Measurements from ENCODE around the gene ABCB8. TPM values are rescaled to one million over a fixed set of nuclear protein-coding genes. Genes with fewer than 3 reads are reported as not detected.

Gene ABCB8
- total and polyA plus RNA-seq, 2 donors: 17.1 to 19.4 TPM

DNA sequence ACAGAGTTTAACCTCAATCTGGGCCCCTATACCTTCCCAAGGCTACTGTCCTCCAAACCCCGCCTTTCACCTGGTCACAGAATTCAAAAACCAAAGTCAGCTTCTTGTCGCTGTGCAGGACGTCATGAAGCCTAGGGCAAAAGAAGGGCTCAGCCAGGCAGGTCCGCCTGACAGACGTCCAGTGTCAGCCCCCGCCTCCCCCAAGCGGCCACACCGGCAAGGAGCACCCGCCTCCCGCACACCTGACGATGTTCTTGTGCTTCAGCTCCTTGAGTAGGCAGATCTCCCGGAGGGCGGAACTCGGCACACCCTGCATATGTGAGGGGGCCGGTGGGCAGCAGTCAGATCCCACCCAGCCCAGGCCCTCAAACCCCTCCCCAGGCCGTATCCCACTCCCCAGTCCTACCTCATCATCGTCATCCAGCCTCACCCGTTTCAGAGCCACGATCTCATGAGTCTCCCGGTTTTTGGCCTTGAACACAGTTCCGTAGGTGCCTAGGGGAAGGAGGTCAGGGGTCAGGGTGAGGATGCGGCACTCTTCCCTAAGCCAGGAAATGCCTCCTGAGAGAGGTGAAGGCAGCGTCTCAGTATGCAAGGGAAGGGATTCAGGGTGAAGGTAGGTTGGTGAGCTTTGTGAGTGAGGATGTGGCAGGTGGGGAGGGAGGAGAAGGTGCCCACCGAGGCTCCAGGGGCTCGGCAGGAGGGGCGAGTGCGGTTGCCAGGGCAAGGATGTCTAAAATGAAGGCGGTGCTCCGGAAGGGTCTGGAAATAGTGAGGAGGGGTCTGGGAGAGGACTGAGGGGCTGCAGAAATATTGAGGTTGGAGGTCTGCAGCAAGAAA, 28.6 kb downstream of the ABCB8 start:
- H3K36me3 ChIP-seq (ENCODE audit: insufficient read depth): no peaks in the 10 kb centered on the region
- no peak overlapping the region for H3K27ac ChIP-seq (ENCODE audit: low read depth)
- 31% methylated on average over 29 of the region's 29 CpGs for WGBS
- no peak for DNase-seq (ENCODE audit: extremely low spot score)
- no peaks in the 10 kb centered on the region for H3K4me1 ChIP-seq (ENCODE audit: insufficient read depth)
- peak overlapping the region; percentile 57 for H3K4me3 ChIP-seq (ENCODE audit: low read depth, low read length)

DNA sequence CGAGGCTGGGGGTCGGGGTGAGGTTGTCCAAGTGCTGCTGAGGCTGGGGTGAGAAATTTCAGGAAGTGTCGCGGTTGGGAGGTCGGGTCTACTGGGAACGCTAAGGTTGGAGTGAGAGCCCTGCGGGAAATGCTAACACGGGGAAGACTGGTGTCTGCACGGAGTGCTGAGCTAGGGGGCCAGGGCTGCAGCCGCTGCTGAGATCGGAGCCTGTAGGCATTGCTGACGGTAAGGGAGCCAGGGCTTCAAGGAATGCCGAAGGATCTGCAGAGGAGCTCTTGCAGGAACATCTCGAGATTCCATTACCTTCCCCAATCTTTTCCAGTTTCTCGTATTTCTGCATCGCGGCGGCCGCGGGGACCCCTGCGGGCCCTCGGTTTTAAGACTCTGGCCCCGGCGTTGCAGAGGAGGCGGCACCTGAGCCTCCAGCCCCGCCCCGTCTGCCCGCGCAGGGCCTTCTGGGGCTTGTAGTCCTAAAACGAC, 29.3 kb downstream of the ABCB8 start, which contains the start of gene CDK5:
TSS of gene CDK5 (minus strand) at position 392 of the 483 bp plus-strand sequence. CDS start at position 343, 49 bp downstream.
- WGBS: under 1% methylated on average over 30 of the region's 30 CpGs
- no peak for DNase-seq (ENCODE audit: extremely low spot score)
- no peaks in the 10 kb centered on the region for H3K36me3 ChIP-seq (ENCODE audit: insufficient read depth)
- peak within 1 kb of the TSS; percentile 98 for H3K27ac ChIP-seq (ENCODE audit: low read depth)
- no peaks in the 10 kb centered on the region for H3K4me1 ChIP-seq (ENCODE audit: insufficient read depth)
- H3K4me3 ChIP-seq (ENCODE audit: low read depth, low read length): peak within 1 kb of the TSS; percentile 57

DNA sequence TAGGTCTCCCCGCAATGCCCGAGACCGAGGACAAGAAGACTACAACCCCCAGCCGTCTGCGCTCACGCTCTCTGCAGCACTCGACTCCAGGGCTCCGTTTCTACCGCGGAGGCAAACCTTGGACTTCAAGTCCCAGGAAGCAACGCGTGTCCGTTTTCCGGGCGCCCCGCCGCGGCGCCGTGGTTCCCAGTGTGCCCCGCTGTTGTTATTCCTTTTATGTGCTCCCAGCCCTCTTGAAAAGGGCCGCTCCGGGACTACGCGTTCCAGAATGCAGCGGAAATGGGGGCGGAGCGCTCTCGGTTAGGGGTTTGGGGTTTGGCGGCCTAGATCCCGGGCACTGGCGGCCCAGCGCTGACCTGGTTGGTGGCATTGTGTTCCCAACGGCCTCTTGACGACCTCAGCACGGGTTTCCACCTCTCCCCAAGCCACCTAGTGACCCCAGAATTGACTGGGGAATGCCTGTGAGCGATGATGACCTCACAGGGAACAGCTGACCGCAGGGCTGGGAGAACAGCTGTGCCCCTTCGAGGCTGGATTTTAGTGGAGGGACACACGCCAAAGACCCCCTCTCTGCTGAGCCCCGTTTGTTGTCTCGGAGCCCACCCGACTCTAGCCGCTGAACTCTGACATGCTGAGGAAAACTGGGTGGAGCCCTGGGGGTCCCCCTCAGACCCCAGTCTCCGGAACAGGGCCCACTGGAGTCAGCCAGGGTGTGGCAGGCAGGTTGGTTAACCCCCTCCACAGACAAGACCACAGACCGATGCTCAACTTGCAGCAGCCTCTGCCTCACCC, 29.9 kb downstream of the ABCB8 start:
- DNase-seq (ENCODE audit: extremely low spot score): peak; percentile 99
- Histone ChIP-seq H3K4me1 (ENCODE audit: insufficient read depth) (no peaks in the 10 kb centered on the region), H3K27ac (ENCODE audit: low read depth) (peak overlapping the region; percentile 98), H3K4me3 (ENCODE audit: low read depth, low read length) (peak overlapping the region; percentile 33), H3K36me3 (ENCODE audit: insufficient read depth) (no peaks in the 10 kb centered on the region)
- under 1% methylated on average over 46 of the region's 46 CpGs for WGBS

DNA sequence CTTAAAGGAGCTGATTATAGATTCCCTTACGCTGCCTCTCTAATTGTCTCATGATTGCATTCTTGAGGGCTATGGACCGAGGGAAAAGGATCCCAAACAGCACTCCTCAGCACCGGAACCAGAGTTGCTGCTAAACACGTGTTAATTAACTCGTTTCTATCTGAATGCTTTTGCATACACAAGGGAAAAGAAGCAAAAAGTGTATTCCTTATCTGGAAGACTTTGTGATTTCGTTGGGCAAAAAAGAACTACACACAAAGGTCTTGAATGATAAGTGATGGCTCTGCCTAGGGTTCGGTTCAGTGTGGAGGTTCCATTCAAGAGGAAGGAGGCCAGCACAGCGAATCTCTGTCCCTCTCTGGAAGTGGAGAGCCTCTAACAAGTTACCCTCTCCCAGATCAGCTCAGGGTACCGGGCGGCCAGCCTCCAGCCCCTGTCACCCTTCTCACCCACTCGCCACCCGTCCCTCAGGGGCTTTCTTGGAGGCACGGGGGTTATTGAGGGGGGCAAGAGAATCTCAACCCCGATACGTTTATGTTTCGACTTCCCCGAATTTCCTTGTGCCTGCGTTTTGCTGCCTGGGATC, 30.6 kb downstream of the ABCB8 start:
- DNase-seq (ENCODE audit: extremely low spot score): no peak
- Histone ChIP-seq H3K4me1 (ENCODE audit: insufficient read depth) (no peaks in the 10 kb centered on the region), H3K27ac (ENCODE audit: low read depth) (peak overlapping the region; percentile 98), H3K4me3 (ENCODE audit: low read depth, low read length) (peak overlapping the region; percentile 79), H3K36me3 (ENCODE audit: insufficient read depth) (no peaks in the 10 kb centered on the region)
- 7% methylated on average over 18 of the region's 18 CpGs for WGBS

DNA sequence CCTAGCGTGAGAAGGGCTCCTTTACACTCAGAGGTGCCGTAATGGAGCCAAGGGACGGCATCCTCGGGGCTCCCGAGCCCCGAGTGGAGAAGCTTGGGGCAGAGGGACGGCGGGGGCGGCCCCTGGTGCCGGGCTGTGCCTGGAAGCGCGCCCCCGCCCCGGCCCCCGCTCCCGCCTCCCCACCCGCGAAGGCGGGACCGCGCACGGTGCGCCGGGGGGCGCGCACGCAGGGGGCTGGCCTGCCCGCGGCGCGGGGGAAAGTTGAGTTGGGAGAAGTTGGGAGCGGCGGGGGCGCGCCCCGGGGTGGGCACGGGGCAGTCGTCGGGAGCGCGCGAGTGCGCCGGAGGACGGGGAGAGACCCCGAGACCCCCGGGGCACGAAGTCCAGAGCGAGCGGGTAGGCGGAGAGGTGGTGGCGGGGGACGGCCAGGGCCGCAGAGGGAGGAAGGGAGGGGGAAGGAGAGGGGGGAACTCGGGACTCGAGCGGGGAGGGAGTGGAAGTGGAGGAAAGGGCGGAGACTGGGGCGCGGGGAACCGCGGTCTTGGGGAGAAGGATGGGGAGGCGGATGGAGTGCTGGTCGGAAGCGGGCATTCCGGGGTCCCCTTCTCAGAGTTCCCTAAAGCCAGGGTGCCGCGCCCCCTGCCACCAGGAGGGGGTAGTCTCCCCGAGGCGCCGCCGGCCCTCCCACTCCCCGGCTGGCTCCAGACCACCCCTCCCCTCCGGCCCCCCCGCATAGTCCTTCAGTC, 31.3 kb downstream of the ABCB8 start, which contains the start of gene SLC4A2:
TSS of gene SLC4A2 (plus strand) at position 223 of the 746 bp plus-strand sequence. CDS start 2,399 bp downstream, outside the sequence.
- WGBS: under 1% methylated on average over 75 of the region's 75 CpGs
- H3K4me1 ChIP-seq (ENCODE audit: insufficient read depth): no peaks in the 10 kb centered on the region
- H3K36me3 ChIP-seq (ENCODE audit: insufficient read depth): peaks cover under 1% of the 10 kb centered on the region
- peak within 1 kb of the TSS; percentile 98 for H3K27ac ChIP-seq (ENCODE audit: low read depth)
- no peak for DNase-seq (ENCODE audit: extremely low spot score)
- H3K4me3 ChIP-seq (ENCODE audit: low read depth, low read length): peak within 1 kb of the TSS; percentile 79

DNA sequence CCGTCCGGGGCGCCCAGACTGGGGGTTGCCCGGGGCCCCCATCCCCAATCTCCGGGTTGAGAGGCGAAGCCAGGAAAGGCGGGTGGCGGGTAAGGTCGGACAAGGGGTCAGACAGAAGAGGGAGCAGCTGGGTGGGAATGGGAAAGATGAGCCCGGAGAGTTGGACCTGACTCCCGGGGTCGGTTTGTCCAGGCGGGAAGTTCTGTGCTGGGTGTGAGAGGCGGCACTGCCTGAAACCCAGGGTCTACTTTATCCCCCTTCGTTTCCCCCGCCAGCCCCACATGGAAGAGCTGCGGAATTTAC, 31.8 kb downstream of the ABCB8 start:
- WGBS: 3% methylated on average over 17 of the region's 17 CpGs
- H3K4me1 ChIP-seq (ENCODE audit: insufficient read depth): no peaks in the 10 kb centered on the region
- no peak overlapping the region for H3K27ac ChIP-seq (ENCODE audit: low read depth)
- DNase-seq (ENCODE audit: extremely low spot score): no peak
- H3K4me3 ChIP-seq (ENCODE audit: low read depth, low read length): peak overlapping the region; percentile 79
- peaks cover 5% of the 10 kb centered on the region for H3K36me3 ChIP-seq (ENCODE audit: insufficient read depth)

DNA sequence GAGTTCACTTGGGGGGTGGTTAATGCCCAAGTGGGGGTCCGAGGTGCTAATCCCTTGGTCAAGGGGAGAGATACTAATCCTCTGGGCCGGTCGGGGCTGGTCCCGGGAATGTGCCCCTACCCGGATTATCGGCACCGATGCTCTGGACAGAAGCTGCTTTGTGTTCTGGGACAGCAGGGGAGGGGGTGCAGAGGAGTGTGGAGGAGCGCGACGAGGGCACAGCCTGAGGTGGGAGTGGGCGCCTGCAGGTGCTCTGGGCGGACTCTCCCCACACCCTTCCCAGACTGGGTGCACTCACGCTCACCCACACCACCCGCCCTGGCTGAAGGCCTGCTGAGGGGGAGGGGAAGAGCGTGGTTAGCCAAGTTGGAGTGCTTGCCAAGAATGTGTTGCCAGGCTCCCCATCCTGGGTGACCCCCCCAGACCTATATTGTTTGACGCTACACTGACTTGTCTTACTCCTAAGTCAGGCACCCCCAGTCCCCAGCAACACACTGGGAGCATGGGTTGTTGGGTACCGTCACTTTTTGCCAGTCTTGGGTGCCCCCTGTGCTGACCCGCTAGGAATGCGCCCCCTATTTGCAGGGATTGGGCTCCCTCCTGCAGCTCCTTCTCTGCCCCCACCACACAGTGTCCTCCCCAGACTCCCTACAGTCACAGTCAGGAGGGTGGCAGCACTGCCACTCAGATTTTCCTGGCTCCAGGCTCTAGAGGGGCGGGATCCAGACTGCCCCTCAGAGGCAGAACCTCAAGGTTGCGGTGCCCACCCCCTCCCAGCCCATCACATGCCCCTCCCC, 32.4 kb downstream of the ABCB8 start:
- no peak for DNase-seq (ENCODE audit: extremely low spot score)
- H3K27ac ChIP-seq (ENCODE audit: low read depth): no peak overlapping the region
- peaks cover 5% of the 10 kb centered on the region for H3K36me3 ChIP-seq (ENCODE audit: insufficient read depth)
- 13% methylated on average over 21 of the region's 21 CpGs for WGBS
- peak overlapping the region; percentile 79 for H3K4me3 ChIP-seq (ENCODE audit: low read depth, low read length)
- no peaks in the 10 kb centered on the region for H3K4me1 ChIP-seq (ENCODE audit: insufficient read depth)

DNA sequence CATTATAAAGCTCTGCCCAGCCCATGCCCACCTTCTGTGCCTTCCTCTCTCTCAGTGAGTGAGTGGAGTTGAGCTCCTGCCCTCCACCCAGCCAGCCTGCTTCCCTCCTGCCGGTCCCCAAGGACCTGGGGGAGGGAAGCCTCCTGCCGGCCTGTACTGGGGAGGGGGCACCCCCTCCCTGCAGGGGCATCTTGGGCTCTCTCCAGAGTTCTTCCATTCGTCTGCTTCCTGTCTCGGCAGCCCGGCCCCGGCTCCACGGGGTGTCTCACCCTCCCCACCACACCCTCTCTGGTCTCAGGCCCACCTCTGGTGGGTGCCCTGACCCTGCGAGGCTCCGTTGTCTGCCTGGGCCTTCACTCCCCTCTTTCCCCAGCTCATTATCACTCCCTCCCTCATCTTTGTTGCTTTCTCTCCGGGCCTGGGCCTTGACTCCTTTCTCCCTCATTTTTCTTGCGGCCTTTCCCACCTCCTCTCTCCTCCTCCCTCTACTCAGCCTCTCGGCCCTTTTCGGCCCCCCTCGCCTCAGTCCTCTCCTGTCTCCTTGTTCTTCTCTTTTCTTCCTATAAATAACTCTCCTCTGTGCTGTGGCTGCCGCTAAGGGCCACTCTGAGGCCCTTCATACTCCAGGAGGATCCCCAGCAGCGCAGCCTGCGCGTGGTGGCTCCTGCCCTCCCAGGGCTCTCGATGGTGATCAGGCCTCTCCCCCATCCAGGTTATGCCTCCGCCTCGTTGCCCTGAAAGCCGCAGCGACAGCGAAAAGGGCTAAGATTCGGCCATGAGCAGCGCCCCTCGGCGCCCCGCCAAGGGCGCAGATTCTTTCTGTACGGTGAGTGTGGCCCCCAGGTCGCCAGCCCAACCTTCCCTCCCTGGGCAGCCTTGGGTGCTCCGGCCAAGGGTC, 33.2 kb downstream of the ABCB8 start:
- no peak overlapping the region for H3K27ac ChIP-seq (ENCODE audit: low read depth)

DNA sequence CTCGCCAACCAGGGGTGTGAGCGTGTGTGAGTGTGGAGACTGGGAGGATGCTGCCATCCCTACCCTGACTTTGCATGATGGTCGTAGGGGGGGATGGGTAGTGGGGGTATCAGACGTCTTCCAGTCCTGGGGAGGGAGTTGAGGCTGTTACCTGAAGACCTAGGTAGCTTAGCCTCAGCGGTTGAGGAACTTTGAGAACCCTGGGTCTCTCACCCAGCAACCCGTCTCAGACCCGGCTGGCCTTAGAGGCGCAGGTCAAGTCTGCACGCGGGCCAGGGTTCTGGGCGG, 33.8 kb downstream of the ABCB8 start:
- WGBS: 66% methylated on average over 11 of the region's 11 CpGs
- no peaks in the 10 kb centered on the region for H3K4me1 ChIP-seq (ENCODE audit: insufficient read depth)
- H3K4me3 ChIP-seq (ENCODE audit: low read depth, low read length): no peak overlapping the region

More for the DNA sequence above, 33.2 kb downstream of the ABCB8 start:
- Histone ChIP-seq H3K4me3 (ENCODE audit: low read depth, low read length) (no peak overlapping the region), H3K4me1 (ENCODE audit: insufficient read depth) (no peaks in the 10 kb centered on the region), H3K36me3 (ENCODE audit: insufficient read depth) (peaks cover 5% of the 10 kb centered on the region)
- no peak for DNase-seq (ENCODE audit: extremely low spot score)
- 59% methylated on average over 33 of the region's 33 CpGs for WGBS

DNA sequence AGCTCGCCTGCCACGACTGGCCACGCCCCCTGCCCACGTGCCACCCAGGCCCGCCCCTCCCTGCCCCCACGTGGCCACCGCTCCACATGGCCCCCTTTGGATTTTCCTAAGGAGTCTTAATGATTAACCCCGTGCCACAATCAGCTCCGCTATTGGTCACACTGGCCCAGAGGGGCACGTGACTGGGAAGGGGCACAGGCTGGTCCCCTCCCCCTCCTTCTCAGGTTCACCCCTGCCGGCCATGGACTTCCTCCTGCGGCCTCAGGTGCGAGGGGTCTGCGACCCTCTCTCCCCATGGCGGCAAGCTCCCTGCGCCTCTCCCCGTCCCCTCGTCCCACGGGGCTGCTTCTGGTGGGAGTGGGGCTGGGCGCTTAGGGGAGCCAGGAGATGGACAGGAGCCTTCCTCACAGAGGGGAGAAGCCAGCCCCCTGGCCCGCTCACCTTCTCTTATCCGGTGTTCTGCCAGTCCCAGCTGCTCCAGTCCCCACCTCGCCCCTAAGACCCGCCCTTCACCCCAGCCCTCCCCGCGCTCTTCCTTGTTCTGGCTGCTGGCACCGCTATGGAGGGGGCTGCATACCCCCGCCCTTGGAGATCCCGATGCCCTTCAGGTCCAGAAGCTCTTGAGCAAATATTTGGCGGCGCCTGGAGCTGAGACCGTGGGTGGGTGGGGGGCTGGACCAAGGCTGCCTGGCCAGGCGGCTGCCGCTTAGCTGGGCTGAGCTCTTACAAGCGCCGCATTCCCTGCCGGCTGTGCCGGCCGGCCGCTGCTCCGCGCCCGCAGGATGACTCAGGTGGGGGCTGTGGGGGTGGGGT, 34.4 kb downstream of the ABCB8 start:
- no peaks in the 10 kb centered on the region for H3K4me1 ChIP-seq (ENCODE audit: insufficient read depth)
- H3K27ac ChIP-seq (ENCODE audit: low read depth): no peak overlapping the region
- peaks cover 5% of the 10 kb centered on the region for H3K36me3 ChIP-seq (ENCODE audit: insufficient read depth)
- 39% methylated on average over 43 of the region's 43 CpGs for WGBS
- no peak for DNase-seq (ENCODE audit: extremely low spot score)
- no peak overlapping the region for H3K4me3 ChIP-seq (ENCODE audit: low read depth, low read length)

More for the DNA sequence above, 33.8 kb downstream of the ABCB8 start:
- peaks cover 5% of the 10 kb centered on the region for H3K36me3 ChIP-seq (ENCODE audit: insufficient read depth)
- H3K27ac ChIP-seq (ENCODE audit: low read depth): no peak overlapping the region
- DNase-seq (ENCODE audit: extremely low spot score): no peak

DNA sequence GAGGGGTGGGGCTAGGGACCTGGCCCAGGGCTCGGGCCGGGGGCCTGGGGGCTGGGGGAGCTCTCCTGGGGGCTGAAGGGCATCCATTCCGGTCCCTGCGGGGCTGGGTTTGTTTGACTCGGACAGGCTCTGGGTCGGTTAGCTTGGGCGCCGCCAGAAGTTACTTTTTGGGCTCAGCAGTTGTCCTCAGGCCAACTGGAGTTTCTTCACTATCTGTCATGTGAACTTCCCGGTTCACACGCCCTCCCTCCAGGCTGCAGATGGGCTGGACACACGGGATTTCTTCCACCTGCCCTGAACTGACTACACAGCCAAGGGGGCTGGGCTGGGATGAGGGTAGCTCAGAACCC, 34.9 kb downstream of the ABCB8 start:
- WGBS: 29% methylated on average over 11 of the region's 11 CpGs
- H3K27ac ChIP-seq (ENCODE audit: low read depth): no peak overlapping the region

More for the DNA sequence above, 34.9 kb downstream of the ABCB8 start:
- no peak overlapping the region for H3K4me3 ChIP-seq (ENCODE audit: low read depth, low read length)
- peaks cover 5% of the 10 kb centered on the region for H3K36me3 ChIP-seq (ENCODE audit: insufficient read depth)
- H3K4me1 ChIP-seq (ENCODE audit: insufficient read depth): no peaks in the 10 kb centered on the region
- DNase-seq (ENCODE audit: extremely low spot score): no peak
